Kidney tubule cell (primary cell): ENCODE data around the gene ARSB.

Experiments used
- DNase-seq: peaks from one replicate; pipeline ENCODE4 v3.0.0-alpha.2; 2018; ENCODE audit warnings: low spot score

ARSB gene

GRCh38 chr5:78804995-78805394, 180.1 kb downstream of the ARSB start:
- DNase-seq: no peak

GRCh38 chr5:78803941-78804340, 181.2 kb downstream of the ARSB start:
- no peak for DNase-seq

DNA sequence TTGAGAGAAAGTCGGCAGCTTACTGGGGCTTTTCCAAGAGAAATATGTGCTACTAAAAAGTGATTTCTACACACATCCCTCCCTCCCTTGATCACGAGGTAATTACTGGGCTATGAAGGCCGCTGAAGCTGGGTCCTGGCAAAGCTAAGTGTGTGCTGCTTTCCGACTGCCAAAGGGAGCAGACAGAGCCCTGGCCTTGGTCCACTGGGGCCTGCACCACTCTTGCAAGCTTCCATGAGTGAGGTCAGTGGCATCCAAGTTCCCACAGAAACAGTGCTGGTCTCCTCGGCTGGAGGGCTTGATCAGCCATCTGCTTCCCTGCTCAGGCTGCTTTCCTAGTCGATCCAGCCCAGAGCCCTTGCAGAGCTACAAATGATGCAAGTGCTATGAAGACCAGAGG, 181.8 kb downstream of the ARSB start:
- no peak for DNase-seq

- no peak for DNase-seq
Measured at GRCh38 chr5:78801413-78801812, 183.7 kb downstream of the ARSB start.

DNA sequence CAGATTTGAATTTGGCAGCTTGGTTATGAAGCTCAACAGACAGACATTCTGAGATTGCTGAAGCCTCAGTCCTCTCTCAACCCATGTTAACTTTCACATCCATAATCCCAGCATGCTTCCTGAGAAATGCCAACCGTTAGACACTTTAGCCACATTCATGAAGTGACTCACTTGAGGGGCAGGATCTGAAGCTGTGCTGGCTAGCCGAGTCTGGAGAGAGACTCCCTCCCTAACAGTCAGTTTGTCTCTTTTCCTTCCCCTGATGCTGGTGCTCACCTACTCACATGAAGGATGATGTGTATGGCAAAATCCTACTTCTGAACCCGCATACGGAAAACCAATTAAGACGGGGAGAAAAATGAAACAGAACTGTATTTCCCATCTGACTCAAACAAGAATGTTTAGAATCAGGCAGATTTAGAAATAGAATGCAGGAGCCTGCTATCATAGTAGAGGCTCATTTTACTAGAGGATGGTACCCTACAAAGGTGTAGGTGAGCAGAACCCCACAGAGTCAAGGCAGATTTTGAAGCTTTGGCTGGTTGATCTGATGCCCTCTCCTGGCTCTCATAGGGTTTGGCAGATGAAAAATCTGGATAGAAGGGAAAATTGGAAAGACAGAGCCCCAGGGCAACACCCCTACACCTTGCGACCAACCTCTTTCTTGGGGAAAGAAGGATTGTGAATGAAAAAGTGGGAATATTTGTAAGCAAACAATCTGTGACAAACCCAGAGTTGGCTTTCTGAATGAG, 185.7 kb downstream of the ARSB start:
- DNase-seq: peak; percentile 64

GRCh38 chr5:78798673-78799029, 186.5 kb downstream of the ARSB start:
- no peak for DNase-seq

GRCh38 chr5:78797936-78798672, 187.0 kb downstream of the ARSB start:
- no peak for DNase-seq

GRCh38 chr5:78795757-78796156, 189.4 kb downstream of the ARSB start:
- peak; percentile 87 for DNase-seq

GRCh38 chr5:78794693-78795215, 190.4 kb downstream of the ARSB start:
- no peak for DNase-seq

GRCh38 chr5:78793907-78794662, 191.0 kb downstream of the ARSB start:
- DNase-seq: no peak

DNA sequence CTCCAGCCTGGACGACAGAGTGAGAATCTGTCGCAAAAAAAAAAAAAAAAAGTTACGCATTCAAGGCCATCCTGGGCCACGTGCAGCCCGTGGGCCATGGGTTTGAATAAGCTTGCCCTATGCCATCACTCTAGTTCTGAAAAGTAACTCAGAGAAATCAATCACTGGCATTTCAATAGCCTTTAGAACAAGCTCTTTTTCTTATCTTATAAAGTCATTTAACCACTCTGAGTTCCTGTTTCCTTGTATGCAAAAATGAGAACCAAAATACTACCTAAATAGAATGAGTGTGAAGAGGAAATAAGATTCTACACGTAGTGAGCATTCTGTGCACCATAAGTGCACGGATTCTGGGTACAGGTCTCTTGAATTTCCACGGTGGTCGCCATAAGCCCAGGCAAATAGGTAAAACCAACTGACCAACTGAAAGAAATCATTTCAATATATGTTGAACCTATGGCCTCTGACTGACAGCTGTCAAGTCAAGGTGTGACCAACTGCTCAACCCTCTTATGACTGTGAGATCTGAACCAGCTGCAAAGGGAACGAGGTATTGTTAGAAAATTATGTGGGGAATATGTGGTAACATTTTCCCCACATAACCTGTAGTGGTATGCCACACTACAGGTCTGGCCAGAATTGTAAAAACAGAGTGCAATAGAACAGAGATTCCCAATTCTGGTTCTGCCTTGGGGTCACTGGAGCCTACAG, 192.6 kb downstream of the ARSB start:
- no peak for DNase-seq

- DNase-seq: no peak
Measured at GRCh38 chr5:78791501-78792100, 193.5 kb downstream of the ARSB start.

- no peak for DNase-seq
Measured at GRCh38 chr5:78787783-78788182, 197.3 kb downstream of the ARSB start.

DNA sequence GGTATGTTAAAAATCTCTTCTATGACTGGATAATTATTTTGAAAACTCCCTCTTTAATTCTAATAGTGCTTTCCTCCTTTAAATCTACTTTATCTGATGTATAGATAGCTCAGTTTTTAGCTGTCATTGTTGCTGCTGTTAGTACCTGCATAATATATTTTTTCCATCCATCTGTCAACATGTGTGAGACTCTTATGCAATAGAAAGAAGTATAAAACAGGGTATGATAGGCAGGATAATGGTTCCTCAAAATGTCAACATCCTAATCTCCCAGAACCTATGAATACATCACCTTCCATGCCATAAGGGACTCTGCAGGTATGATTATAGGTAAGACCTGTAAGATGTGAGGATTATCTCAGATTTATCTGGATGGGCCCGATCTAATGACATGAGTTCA, 199.7 kb downstream of the ARSB start:
- DNase-seq: no peak

DNA sequence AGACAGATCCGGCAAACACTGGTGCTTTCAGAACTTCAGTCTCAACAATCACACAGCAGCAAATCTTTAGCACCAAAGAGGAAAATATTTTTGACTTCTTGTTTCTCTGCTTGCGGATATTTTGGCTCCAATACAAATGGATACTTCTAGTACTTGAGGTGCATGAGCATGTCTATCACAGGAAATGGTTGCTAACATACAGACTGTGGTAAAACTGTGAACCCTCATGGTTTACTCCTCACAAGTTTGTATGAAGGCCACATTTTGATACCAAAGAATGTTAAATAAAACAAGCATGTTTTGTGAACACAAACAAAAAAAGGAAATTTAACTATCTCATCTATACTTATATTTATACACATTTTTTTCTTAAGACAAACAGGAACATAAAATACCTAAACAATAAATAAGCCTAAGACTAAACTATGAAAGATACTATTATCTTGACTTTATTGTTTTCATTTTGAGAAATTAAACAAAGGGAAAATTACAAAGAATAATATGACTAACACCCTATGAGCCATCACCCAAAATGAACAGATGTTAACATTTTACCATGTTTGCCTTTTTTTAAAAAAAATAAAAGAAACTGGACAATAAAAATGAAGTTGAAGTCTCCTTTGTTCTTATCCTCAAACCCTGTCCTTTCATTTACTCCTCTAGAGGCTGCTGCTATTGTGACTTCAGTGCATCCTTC, 201.5 kb downstream of the ARSB start:
- DNase-seq: no peak

GRCh38 chr5:78782728-78783127, 202.4 kb downstream of the ARSB start:
- DNase-seq: no peak

- DNase-seq: no peak
Measured at GRCh38 chr5:78781611-78782286, 203.4 kb downstream of the ARSB start.

- no peak for DNase-seq
Measured at GRCh38 chr5:78779771-78780616, 205.1 kb downstream of the ARSB start.

- DNase-seq: no peak
Measured at GRCh38 chr5:78779262-78779661, 205.8 kb downstream of the ARSB start.

DNA sequence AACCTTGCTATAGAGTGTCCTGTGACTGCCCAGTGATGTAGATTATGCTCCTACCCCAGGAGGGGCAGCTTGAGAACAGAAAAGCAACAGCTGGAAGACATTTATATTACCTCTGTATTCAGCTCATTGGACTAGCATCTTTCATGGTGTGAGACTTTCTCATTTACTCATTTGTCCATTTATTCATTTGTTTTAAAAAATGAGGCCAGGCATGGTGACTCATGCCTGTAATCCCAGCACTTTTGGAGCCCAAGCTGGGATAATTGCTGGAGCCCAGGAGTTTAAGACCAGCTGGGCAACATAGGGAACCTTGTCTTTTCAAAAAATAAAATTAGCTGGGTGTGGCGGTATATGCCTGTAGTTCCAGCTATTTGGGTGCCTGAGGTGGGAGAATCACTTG, 206.6 kb downstream of the ARSB start:
- no peak for DNase-seq
